ENCODE data around the gene FKBP6. TPM values are rescaled to one million over a fixed set of nuclear protein-coding genes. Genes with fewer than 3 reads are reported as not detected.
A peak's percentile ranks its signal among the peaks of the same experiment; 100 is the strongest.
"Not testable (repeated sequence)": the region's sequence is repeated elsewhere in the genome, so short reads cannot be mapped to it uniquely, and the experiment has no call there.

FKBP6 gene
- polyA plus RNA-seq, 1 donor, result 0.04 TPM

- 43% methylated on average over 1 of the region's 5 CpGs for WGBS (ENCODE audit: insufficient coverage, low lambda C conversion rate)
- not testable (repeated sequence) for H3K27me3 ChIP-seq (ENCODE audit: control insufficient read depth, insufficient read depth, low read length); H3K4me3 ChIP-seq (ENCODE audit: low read length); H3K4me1 ChIP-seq (ENCODE audit: control insufficient read depth, insufficient read depth, low read length); H3K9me3 ChIP-seq (ENCODE audit: control insufficient read depth, low read depth, low read length); H3K36me3 ChIP-seq (ENCODE audit: control insufficient read depth, insufficient read depth, low read length); DNase-seq; H3K27ac ChIP-seq (ENCODE audit: low read length)
Observed at GRCh38 chr7:73323434-73324080, 4.4 kb upstream of the FKBP6 start.

GRCh38 chr7:73324081-73324845 lies 3.7 kb upstream of the FKBP6 start:
- H3K27me3 ChIP-seq (ENCODE audit: control insufficient read depth, insufficient read depth, low read length); H3K4me3 ChIP-seq (ENCODE audit: low read length); H3K27ac ChIP-seq (ENCODE audit: low read length); H3K36me3 ChIP-seq (ENCODE audit: control insufficient read depth, insufficient read depth, low read length); H3K9me3 ChIP-seq (ENCODE audit: control insufficient read depth, low read depth, low read length); H3K4me1 ChIP-seq (ENCODE audit: control insufficient read depth, insufficient read depth, low read length): not testable (repeated sequence)
- WGBS (ENCODE audit: insufficient coverage, low lambda C conversion rate), result no CpG with 5 or more reads among the region's 31 CpGs
- peak in 1 of 2 donors; percentile 52 for DNase-seq

DNA sequence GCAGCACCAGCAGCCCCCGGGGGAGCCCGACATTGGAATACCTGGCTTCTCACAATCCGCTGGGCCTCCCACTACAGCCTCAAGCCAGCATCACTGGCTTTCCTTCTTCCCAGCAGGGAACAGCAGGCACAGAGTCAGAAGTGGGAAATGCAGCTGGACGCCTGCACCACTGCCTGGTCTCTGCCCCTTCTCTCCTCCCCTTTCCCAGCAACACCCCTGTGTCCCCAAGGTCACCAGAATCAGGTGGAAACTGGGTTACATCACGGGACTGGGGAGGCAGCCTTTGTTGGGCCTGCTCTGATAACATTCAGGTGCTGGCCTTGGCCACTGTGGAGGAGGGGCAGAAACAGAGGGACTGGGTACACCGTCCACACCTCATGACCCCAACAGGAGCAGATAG lies 2.5 kb upstream of the FKBP6 start:
- H3K36me3 ChIP-seq (ENCODE audit: control insufficient read depth, insufficient read depth, low read length); H3K9me3 ChIP-seq (ENCODE audit: control insufficient read depth, low read depth, low read length); H3K27ac ChIP-seq (ENCODE audit: low read length); H3K4me3 ChIP-seq (ENCODE audit: low read length); H3K27me3 ChIP-seq (ENCODE audit: control insufficient read depth, insufficient read depth, low read length); H3K4me1 ChIP-seq (ENCODE audit: control insufficient read depth, insufficient read depth, low read length): not testable (repeated sequence)
- DNase-seq, result peak in 1 of 2 donors; percentile 27
- WGBS (ENCODE audit: insufficient coverage, low lambda C conversion rate), result no CpG with 5 or more reads among the region's 6 CpGs

- H3K4me1 ChIP-seq (ENCODE audit: control insufficient read depth, insufficient read depth, low read length); H3K36me3 ChIP-seq (ENCODE audit: control insufficient read depth, insufficient read depth, low read length); H3K27me3 ChIP-seq (ENCODE audit: control insufficient read depth, insufficient read depth, low read length); H3K4me3 ChIP-seq (ENCODE audit: low read length); H3K9me3 ChIP-seq (ENCODE audit: control insufficient read depth, low read depth, low read length); DNase-seq; H3K27ac ChIP-seq (ENCODE audit: low read length): not testable (repeated sequence)
- no CpG with 5 or more reads among the region's 13 CpGs for WGBS (ENCODE audit: insufficient coverage, low lambda C conversion rate)
Observed at GRCh38 chr7:73327449-73327848, 512 bp upstream of the FKBP6 start.

- Histone ChIP-seq H3K27me3 (ENCODE audit: control insufficient read depth, insufficient read depth, low read length) (no peaks in the 10 kb centered on the region), H3K27ac (ENCODE audit: low read length) (no peak overlapping the region), H3K9me3 (ENCODE audit: control insufficient read depth, low read depth, low read length) (peaks cover 4% of the 10 kb centered on the region), H3K4me1 (ENCODE audit: control insufficient read depth, insufficient read depth, low read length) (peaks cover 7% of the 10 kb centered on the region), H3K36me3 (ENCODE audit: control insufficient read depth, insufficient read depth, low read length) (no peaks in the 10 kb centered on the region), H3K4me3 (ENCODE audit: low read length) (no peak overlapping the region)
- DNase-seq, result no peak
- no CpG with 5 or more reads among the region's 10 CpGs for WGBS (ENCODE audit: insufficient coverage, low lambda C conversion rate)
Observed at GRCh38 chr7:73328696-73329095, 735 bp downstream of the FKBP6 start.

GRCh38 chr7:73329861-73330581 lies 2.1 kb downstream of the FKBP6 start:
- Histone ChIP-seq H3K4me1 (ENCODE audit: control insufficient read depth, insufficient read depth, low read length) (peaks cover 5% of the 10 kb centered on the region), H3K9me3 (ENCODE audit: control insufficient read depth, low read depth, low read length) (peaks cover 4% of the 10 kb centered on the region), H3K27me3 (ENCODE audit: control insufficient read depth, insufficient read depth, low read length) (no peaks in the 10 kb centered on the region), H3K27ac (ENCODE audit: low read length) (no peak overlapping the region), H3K36me3 (ENCODE audit: control insufficient read depth, insufficient read depth, low read length) (no peaks in the 10 kb centered on the region), H3K4me3 (ENCODE audit: low read length) (no peak overlapping the region)
- WGBS (ENCODE audit: insufficient coverage, low lambda C conversion rate), result no CpG with 5 or more reads among the region's 11 CpGs
- peak in 1 of 2 donors; percentile 19 for DNase-seq

DNA sequence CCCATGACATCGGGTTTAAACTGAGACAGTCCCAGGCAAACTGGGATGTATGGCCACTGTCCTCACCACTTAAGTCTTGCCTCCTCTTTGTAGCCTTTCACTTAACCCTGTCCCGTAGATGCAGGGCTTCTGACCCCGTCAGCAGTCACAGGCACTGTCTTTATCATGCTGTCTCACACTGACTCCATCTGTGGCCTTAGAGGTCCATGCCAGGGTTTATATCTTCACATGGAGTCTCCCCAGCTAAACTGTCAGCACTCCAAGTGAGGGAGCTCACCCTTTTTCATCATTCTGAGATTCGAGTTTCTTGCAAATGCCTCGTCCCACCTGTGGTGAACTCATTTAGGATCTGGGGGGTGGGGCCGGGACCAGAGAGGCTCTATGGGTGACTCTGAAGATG lies 2.8 kb downstream of the FKBP6 start:
- no peak overlapping the region for H3K27ac ChIP-seq (ENCODE audit: low read length)
- H3K36me3 ChIP-seq (ENCODE audit: control insufficient read depth, insufficient read depth, low read length), result no peaks in the 10 kb centered on the region
- DNase-seq, result no peak
- no peak overlapping the region for H3K4me3 ChIP-seq (ENCODE audit: low read length)
- WGBS (ENCODE audit: insufficient coverage, low lambda C conversion rate), result no CpG with 5 or more reads among the region's 6 CpGs
- H3K9me3 ChIP-seq (ENCODE audit: control insufficient read depth, low read depth, low read length), result peaks cover 4% of the 10 kb centered on the region
- no peaks in the 10 kb centered on the region for H3K27me3 ChIP-seq (ENCODE audit: control insufficient read depth, insufficient read depth, low read length)
- peaks cover 2% of the 10 kb centered on the region for H3K4me1 ChIP-seq (ENCODE audit: control insufficient read depth, insufficient read depth, low read length)

GRCh38 chr7:73332447-73332846 lies 4.5 kb downstream of the FKBP6 start:
- Histone ChIP-seq H3K27ac (ENCODE audit: low read length) (no peak overlapping the region), H3K36me3 (ENCODE audit: control insufficient read depth, insufficient read depth, low read length) (no peaks in the 10 kb centered on the region), H3K4me1 (ENCODE audit: control insufficient read depth, insufficient read depth, low read length) (peaks cover 2% of the 10 kb centered on the region), H3K9me3 (ENCODE audit: control insufficient read depth, low read depth, low read length) (peaks cover 4% of the 10 kb centered on the region), H3K27me3 (ENCODE audit: control insufficient read depth, insufficient read depth, low read length) (no peaks in the 10 kb centered on the region), H3K4me3 (ENCODE audit: low read length) (no peak overlapping the region)
- WGBS (ENCODE audit: insufficient coverage, low lambda C conversion rate), result no CpG with 5 or more reads among the region's 6 CpGs
- DNase-seq, result no peak

- H3K27ac ChIP-seq (ENCODE audit: low read length), result no peak overlapping the region
- no peaks in the 10 kb centered on the region for H3K27me3 ChIP-seq (ENCODE audit: control insufficient read depth, insufficient read depth, low read length)
- H3K4me1 ChIP-seq (ENCODE audit: control insufficient read depth, insufficient read depth, low read length), result peaks cover 3% of the 10 kb centered on the region
- WGBS (ENCODE audit: insufficient coverage, low lambda C conversion rate), result 80% methylated on average over 2 of the region's 10 CpGs
- H3K9me3 ChIP-seq (ENCODE audit: control insufficient read depth, low read depth, low read length), result no peaks in the 10 kb centered on the region
- DNase-seq, result no peak
- no peak overlapping the region for H3K4me3 ChIP-seq (ENCODE audit: low read length)
- H3K36me3 ChIP-seq (ENCODE audit: control insufficient read depth, insufficient read depth, low read length), result no peaks in the 10 kb centered on the region
Observed at GRCh38 chr7:73338321-73338720, 10.4 kb downstream of the FKBP6 start.

DNA sequence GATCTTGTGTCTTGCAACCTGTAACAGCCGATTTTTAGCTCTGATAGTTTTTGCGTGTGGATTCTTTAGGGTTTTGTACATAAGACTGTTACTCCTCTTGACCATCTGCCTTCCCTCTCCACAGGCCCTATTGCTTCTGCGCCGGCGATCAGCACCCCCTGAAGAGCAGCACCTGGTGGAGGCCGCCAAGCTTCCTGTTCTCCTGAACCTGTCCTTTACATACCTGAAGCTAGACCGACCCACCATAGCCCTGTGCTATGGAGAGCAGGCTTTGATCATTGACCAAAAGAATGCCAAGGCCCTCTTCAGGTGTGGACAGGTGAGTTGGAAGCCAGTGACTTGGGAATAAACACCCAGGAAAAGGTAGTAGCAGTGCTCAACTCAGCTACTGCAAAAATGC lies 12.6 kb downstream of the FKBP6 start:
- Histone ChIP-seq H3K4me3 (ENCODE audit: low read length) (no peak overlapping the region), H3K27me3 (ENCODE audit: control insufficient read depth, insufficient read depth, low read length) (no peaks in the 10 kb centered on the region), H3K27ac (ENCODE audit: low read length) (no peak overlapping the region), H3K9me3 (ENCODE audit: control insufficient read depth, low read depth, low read length) (no peaks in the 10 kb centered on the region), H3K4me1 (ENCODE audit: control insufficient read depth, insufficient read depth, low read length) (peaks cover 6% of the 10 kb centered on the region), H3K36me3 (ENCODE audit: control insufficient read depth, insufficient read depth, low read length) (no peaks in the 10 kb centered on the region)
- WGBS (ENCODE audit: insufficient coverage, low lambda C conversion rate), result no CpG with 5 or more reads among the region's 7 CpGs
- no peak for DNase-seq
